Loucy (cell line): Measurements from ENCODE around the gene LRRC4.

ENCODE experiments used
- CTCF ChIP-seq: fragments of 200-600 bp; sonication (generic); conservative IDR thresholded peaks from 2 replicates; pipeline ENCODE4 v1.5.1; 2014; ENCODE audit warnings: mild to moderate bottlenecking, antibody characterized with exemption, low read length
- EZH2phosphoT487 ChIP-seq: fragments of 200-600 bp; IDR thresholded peaks from 2 replicates; pipeline ENCODE4 v1.6.1; 2018; ENCODE audit warnings: antibody characterized with exemption, mild to moderate bottlenecking, moderate library complexity, borderline replicate concordance

GRCh38 chr7:128017460-128017859 lies 13.8 kb downstream of the LRRC4 start:
- TF ChIP-seq CTCF (no peak), EZH2phosphoT487 (no peak)
